K562 (cell line): Measurements from ENCODE around the gene TTC22. TPM values are rescaled to one million over a fixed set of nuclear protein-coding genes. Genes with fewer than 3 reads are reported as not detected.

Experiments used
- L3MBTL2 ChIP-seq: fragments of 450-650 bp; IDR thresholded peaks from 2 replicates; pipeline ENCODE4 v1.6.1; 2016; ENCODE audit warnings: mild to moderate bottlenecking, moderate library complexity
- MTA3 ChIP-seq: fragments of 450-650 bp; formaldehyde crosslinking; IDR thresholded peaks from 2 replicates; pipeline ENCODE4 v1.6.1; 2017; ENCODE audit warnings: mild to moderate bottlenecking, borderline replicate concordance
- RBM25 ChIP-seq: fragments of 200-400 bp; formaldehyde crosslinking; IDR thresholded peaks from 2 replicates; pipeline ENCODE4 v1.6.1; 2018; ENCODE audit warnings: low read length, low read depth, moderate library complexity; ENCODE audit not compliant: severe bottlenecking
- ZNF584 ChIP-seq: fragments of 200-800 bp; sonication (Bioruptor generic); IDR thresholded peaks from 2 replicates; pipeline ENCODE4 v1.6.1; 2016; ENCODE audit warnings: low read depth, mild to moderate bottlenecking, missing genetic modification characterization, missing compliant biosample characterization
- ZNF586 ChIP-seq: fragments of 450-650 bp; formaldehyde crosslinking; conservative IDR thresholded peaks from 2 replicates; pipeline ENCODE4 v1.4.0; 2020; ENCODE audit warnings: mild to moderate bottlenecking, moderate library complexity
- polyA plus RNA-seq, 8 experiments: library from polyadenylated mRNA; depleted of rRNA in 4 of 8; stranded (reverse) in 5 of 8; unstranded in 3 of 8; fragments of >200 nt; fragmentation: Nextera tagmentation in 2 of 8; fragmentation: Illumina TruSeq in 1 of 8; extraction: Ambion mirVana in 2 of 8; extraction: Trizol in 1 of 8; gene quantifications; 2 replicates each; pipeline versions ENCODE4 v1.2.1 to v1.2.3, GENCODE V29; 2011 to 2014; ENCODE audit warnings: inconsistent platforms in 1 of 8, missing spikeins in 1 of 8
- total RNA-seq, 7 experiments: library from RNA; depleted of rRNA in 6 of 7; stranded (reverse); fragments of >200 nt in 6 of 7; fragmentation: Illumina TruSeq in 2 of 7; extraction: Trizol in 2 of 7; gene quantifications; 2 replicates each; pipeline versions ENCODE4 v1.2.1 to v1.2.3, GENCODE V29; 2011 to 2021; ENCODE audit warnings: low replicate concordance in 1 of 7
- TF ChIP-seq, protein P1 (sequence below), 2 experiments: IDR thresholded peaks in 1 of 2; conservative IDR thresholded peaks in 1 of 2; 2 replicates each; pipeline ENCODE4 v1.6.1; 2016; ENCODE audit warnings: low read depth in 2 of 2, mild to moderate bottlenecking in 1 of 2, missing compliant biosample characterization in 1 of 2, missing genetic modification characterization in 1 of 2, moderate library complexity in 1 of 2
- TF ChIP-seq, protein P2 (sequence below): fragments of 450-650 bp; IDR thresholded peaks from 2 replicates; pipeline ENCODE4 v1.6.1; 2017; ENCODE audit warnings: antibody characterized with exemption
- TF ChIP-seq, protein P3 (sequence below): fragments of 450-650 bp; formaldehyde crosslinking; IDR thresholded peaks from 2 replicates; pipeline ENCODE4 v1.4.0; 2020; ENCODE audit warnings: mild to moderate bottlenecking, moderate library complexity
- TF ChIP-seq, protein P4 (sequence below): fragments of 450-650 bp; formaldehyde crosslinking; IDR thresholded peaks from 2 replicates; pipeline ENCODE4 v1.4.0; 2020; ENCODE audit warnings: mild to moderate bottlenecking, moderate library complexity
- TF ChIP-seq, protein P5 (sequence below): fragments of 450-650 bp; formaldehyde crosslinking; IDR thresholded peaks from 2 replicates; pipeline ENCODE4 v1.4.0; 2020; ENCODE audit warnings: mild to moderate bottlenecking, mixed read lengths
- TF ChIP-seq, protein P6 (sequence below): fragments of 450-650 bp; IDR thresholded peaks from 2 replicates; pipeline ENCODE4 v1.6.1; 2016

The TTC22 gene
- total and polyA plus RNA-seq, 9 of the 15 experiments (the other 6 are each of a cell fraction or from before 2014, with no cell fraction given), result 0.07 TPM; not detected in 8

DNA sequence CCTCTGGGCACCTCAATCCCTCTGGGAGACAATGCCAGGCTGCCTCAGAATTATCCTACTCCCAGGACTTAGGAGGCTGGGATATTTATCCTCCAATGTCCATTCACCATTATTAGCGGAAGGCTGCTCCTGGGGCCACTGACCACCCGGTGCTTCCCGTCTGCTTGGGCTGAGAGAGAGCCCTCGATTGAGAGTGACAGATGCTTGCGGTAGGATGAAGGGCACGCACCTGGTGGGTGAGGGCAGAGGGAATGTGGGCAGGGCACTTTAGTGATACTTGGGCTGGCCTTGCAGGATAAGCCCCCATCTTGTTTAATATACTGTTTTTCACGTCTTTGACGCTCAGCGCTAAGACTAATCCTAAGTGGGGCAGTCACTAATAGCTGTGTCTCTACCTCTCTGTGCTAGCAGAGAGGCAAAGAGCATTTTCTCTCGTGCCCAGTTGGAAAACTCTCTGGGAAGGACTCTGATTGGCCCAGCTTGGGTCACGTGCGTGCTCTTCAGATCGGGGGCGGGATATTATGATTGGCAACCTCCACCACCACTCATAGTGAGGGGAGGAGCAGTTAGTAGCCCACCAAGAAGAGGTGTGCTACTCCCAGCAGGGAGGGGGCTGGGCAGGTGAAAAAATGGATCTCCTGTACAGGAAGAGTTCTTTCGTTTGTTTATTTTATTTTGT, 26.2 kb downstream of the TTC22 start (continued):
- no peak for TF ChIP-seq ZNF584
- TF ChIP-seq, protein P1, sequence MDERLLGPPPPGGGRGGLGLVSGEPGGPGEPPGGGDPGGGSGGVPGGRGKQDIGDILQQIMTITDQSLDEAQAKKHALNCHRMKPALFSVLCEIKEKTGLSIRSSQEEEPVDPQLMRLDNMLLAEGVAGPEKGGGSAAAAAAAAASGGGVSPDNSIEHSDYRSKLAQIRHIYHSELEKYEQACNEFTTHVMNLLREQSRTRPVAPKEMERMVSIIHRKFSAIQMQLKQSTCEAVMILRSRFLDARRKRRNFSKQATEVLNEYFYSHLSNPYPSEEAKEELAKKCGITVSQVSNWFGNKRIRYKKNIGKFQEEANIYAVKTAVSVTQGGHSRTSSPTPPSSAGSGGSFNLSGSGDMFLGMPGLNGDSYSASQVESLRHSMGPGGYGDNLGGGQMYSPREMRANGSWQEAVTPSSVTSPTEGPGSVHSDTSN (CRISPR knock-in tag; IDR thresholded peaks at IDR 0.05; ENCODE audit: low read depth), result peak; percentile 65
- TF ChIP-seq, protein P1 (tag; conservative IDR thresholded peaks at IDR 0.05; ENCODE audit: low read depth), result peak; percentile 93
- TF ChIP-seq, protein P2, sequence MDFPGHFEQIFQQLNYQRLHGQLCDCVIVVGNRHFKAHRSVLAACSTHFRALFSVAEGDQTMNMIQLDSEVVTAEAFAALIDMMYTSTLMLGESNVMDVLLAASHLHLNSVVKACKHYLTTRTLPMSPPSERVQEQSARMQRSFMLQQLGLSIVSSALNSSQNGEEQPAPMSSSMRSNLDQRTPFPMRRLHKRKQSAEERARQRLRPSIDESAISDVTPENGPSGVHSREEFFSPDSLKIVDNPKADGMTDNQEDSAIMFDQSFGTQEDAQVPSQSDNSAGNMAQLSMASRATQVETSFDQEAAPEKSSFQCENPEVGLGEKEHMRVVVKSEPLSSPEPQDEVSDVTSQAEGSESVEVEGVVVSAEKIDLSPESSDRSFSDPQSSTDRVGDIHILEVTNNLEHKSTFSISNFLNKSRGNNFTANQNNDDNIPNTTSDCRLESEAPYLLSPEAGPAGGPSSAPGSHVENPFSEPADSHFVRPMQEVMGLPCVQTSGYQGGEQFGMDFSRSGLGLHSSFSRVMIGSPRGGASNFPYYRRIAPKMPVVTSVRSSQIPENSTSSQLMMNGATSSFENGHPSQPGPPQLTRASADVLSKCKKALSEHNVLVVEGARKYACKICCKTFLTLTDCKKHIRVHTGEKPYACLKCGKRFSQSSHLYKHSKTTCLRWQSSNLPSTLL, result no peak
- TF ChIP-seq RBM25, result peak; percentile 81
- TF ChIP-seq, protein P3, sequence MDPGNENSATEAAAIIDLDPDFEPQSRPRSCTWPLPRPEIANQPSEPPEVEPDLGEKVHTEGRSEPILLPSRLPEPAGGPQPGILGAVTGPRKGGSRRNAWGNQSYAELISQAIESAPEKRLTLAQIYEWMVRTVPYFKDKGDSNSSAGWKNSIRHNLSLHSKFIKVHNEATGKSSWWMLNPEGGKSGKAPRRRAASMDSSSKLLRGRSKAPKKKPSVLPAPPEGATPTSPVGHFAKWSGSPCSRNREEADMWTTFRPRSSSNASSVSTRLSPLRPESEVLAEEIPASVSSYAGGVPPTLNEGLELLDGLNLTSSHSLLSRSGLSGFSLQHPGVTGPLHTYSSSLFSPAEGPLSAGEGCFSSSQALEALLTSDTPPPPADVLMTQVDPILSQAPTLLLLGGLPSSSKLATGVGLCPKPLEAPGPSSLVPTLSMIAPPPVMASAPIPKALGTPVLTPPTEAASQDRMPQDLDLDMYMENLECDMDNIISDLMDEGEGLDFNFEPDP, result no peak
- TF ChIP-seq, protein P4, sequence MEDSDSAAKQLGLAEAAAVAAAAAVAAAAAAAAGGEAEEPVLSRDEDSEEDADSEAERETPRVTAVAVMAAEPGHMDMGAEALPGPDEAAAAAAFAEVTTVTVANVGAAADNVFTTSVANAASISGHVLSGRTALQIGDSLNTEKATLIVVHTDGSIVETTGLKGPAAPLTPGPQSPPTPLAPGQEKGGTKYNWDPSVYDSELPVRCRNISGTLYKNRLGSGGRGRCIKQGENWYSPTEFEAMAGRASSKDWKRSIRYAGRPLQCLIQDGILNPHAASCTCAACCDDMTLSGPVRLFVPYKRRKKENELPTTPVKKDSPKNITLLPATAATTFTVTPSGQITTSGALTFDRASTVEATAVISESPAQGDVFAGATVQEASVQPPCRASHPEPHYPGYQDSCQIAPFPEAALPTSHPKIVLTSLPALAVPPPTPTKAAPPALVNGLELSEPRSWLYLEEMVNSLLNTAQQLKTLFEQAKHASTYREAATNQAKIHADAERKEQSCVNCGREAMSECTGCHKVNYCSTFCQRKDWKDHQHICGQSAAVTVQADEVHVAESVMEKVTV (CRISPR knock-in tag), result no peak
- peak; percentile 43; the same call in 1 of the 2 replicates for TF ChIP-seq L3MBTL2
- TF ChIP-seq MTA3, result no peak
- no peak for TF ChIP-seq ZNF586 (CRISPR knock-in tag)
- TF ChIP-seq, protein P5, sequence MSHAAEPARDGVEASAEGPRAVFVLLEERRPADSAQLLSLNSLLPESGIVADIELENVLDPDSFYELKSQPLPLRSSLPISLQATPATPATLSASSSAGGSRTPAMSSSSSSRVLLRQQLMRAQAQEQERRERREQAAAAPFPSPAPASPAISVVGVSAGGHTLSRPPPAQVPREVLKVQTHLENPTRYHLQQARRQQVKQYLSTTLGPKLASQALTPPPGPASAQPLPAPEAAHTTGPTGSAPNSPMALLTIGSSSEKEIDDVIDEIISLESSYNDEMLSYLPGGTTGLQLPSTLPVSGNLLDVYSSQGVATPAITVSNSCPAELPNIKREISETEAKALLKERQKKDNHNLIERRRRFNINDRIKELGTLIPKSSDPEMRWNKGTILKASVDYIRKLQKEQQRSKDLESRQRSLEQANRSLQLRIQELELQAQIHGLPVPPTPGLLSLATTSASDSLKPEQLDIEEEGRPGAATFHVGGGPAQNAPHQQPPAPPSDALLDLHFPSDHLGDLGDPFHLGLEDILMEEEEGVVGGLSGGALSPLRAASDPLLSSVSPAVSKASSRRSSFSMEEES, result peak; percentile 78
- TF ChIP-seq, protein P6, sequence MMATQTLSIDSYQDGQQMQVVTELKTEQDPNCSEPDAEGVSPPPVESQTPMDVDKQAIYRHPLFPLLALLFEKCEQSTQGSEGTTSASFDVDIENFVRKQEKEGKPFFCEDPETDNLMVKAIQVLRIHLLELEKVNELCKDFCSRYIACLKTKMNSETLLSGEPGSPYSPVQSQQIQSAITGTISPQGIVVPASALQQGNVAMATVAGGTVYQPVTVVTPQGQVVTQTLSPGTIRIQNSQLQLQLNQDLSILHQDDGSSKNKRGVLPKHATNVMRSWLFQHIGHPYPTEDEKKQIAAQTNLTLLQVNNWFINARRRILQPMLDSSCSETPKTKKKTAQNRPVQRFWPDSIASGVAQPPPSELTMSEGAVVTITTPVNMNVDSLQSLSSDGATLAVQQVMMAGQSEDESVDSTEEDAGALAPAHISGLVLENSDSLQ, result peak; percentile 98
